ENCODE results near the gene ANKS1B.

Gene ANKS1B

GRCh38 chr12:99352269-99352668, 632.5 kb downstream of the ANKS1B start:
- no peak overlapping the region for H3K4me3 ChIP-seq (ENCODE audit: low read depth, low read length, poor library complexity, severe bottlenecking)
- H2AFZ ChIP-seq (ENCODE audit: low read length) = no peak overlapping the region
- no peaks in the 10 kb centered on the region for H3K9me2 ChIP-seq (ENCODE audit: low read depth, low read length)
- H3K79me2 ChIP-seq (ENCODE audit: insufficient read depth, low read length) = no peaks in the 10 kb centered on the region
- no peak overlapping the region for H3K9ac ChIP-seq (ENCODE audit: low read length)
- H3K36me3 ChIP-seq (ENCODE audit: insufficient read depth, low read length) = no peaks in the 10 kb centered on the region
- H3K4me1 ChIP-seq (ENCODE audit: insufficient read depth, low read length, severe bottlenecking) = no peaks in the 10 kb centered on the region
- H3K27ac ChIP-seq (ENCODE audit: low read depth, low read length, poor library complexity, severe bottlenecking) = no peak overlapping the region
- no peak for TF ChIP-seq EZH2 (IDR thresholded peaks at IDR 0.05; ENCODE audit: borderline replicate concordance, low read length)
- TF ChIP-seq CTCF (IDR thresholded peaks at IDR 0.05; ENCODE audit: low read length) = no peak
- no peaks in the 10 kb centered on the region for H3K9me3 ChIP-seq (ENCODE audit: low read length)
- H3K27me3 ChIP-seq (ENCODE audit: insufficient read depth, low read length) = no peaks in the 10 kb centered on the region
- H3F3A ChIP-seq (ENCODE audit: insufficient read depth, low read length) = no peaks in the 10 kb centered on the region
- H3K4me2 ChIP-seq (ENCODE audit: low read length) = no peak overlapping the region
- no peaks in the 10 kb centered on the region for H4K20me1 ChIP-seq (ENCODE audit: insufficient read depth, low read length)

DNA sequence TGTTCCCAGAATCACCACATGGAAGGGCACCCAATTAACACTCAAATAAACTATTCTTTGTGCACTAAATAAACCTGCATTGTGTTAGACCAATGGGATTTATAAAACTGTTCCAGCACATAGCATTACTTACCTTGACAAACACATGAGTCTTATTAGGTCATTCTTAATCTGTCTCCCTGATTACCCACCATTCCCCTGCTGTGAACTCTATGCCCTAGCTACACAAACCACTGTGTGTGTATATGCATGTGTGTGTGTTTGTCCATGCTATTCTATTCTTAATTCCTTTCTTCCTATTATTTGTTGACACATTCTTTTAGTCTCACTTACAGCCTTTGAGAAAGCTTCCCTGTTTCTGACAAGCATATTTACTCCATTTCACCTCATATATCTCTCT, 640.8 kb downstream of the ANKS1B start:
- no peaks in the 10 kb centered on the region for H3K9me2 ChIP-seq (ENCODE audit: low read depth, low read length)
- TF ChIP-seq EZH2 (IDR thresholded peaks at IDR 0.05; ENCODE audit: borderline replicate concordance, low read length) (no peak), CTCF (IDR thresholded peaks at IDR 0.05; ENCODE audit: low read length) (no peak)
- no peak overlapping the region for H3K4me2 ChIP-seq (ENCODE audit: low read length)
- H3K9ac ChIP-seq (ENCODE audit: low read length) = no peak overlapping the region
- no peak overlapping the region for H2AFZ ChIP-seq (ENCODE audit: low read length)
- H3K79me2 ChIP-seq (ENCODE audit: insufficient read depth, low read length) = no peaks in the 10 kb centered on the region
- no peaks in the 10 kb centered on the region for H3F3A ChIP-seq (ENCODE audit: insufficient read depth, low read length)
- no peaks in the 10 kb centered on the region for H4K20me1 ChIP-seq (ENCODE audit: insufficient read depth, low read length)
- no peaks in the 10 kb centered on the region for H3K27me3 ChIP-seq (ENCODE audit: insufficient read depth, low read length)
- H3K27ac ChIP-seq (ENCODE audit: low read depth, low read length, poor library complexity, severe bottlenecking) = no peak overlapping the region
- H3K9me3 ChIP-seq (ENCODE audit: low read length) = no peaks in the 10 kb centered on the region
- no peaks in the 10 kb centered on the region for H3K36me3 ChIP-seq (ENCODE audit: insufficient read depth, low read length)
- H3K4me1 ChIP-seq (ENCODE audit: insufficient read depth, low read length, severe bottlenecking) = no peaks in the 10 kb centered on the region
- H3K4me3 ChIP-seq (ENCODE audit: low read depth, low read length, poor library complexity, severe bottlenecking) = no peak overlapping the region

DNA sequence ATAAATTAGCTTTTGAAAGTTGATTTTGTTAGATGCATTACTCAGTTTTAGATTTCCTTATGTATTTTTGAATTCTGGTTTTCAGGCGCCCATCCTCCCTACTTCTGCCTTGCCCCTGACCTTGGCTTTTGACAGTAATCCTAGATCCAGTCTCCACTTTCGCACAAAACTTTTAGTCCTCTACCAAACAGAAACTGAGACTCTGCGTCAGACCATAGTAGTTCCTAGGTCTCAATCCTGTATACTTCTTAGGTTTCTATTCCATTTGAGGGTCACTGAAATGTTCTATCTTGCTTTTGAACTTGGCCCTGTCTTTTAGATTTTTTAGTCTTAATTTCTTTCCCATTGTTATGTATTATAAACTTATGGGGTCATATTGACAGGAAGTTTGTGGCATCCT, 645.1 kb downstream of the ANKS1B start:
- H3K27ac ChIP-seq (ENCODE audit: low read depth, low read length, poor library complexity, severe bottlenecking) = no peak overlapping the region
- no peak overlapping the region for H3K4me2 ChIP-seq (ENCODE audit: low read length)
- no peak overlapping the region for H3K9ac ChIP-seq (ENCODE audit: low read length)
- no peaks in the 10 kb centered on the region for H3K9me3 ChIP-seq (ENCODE audit: low read length)
- no peaks in the 10 kb centered on the region for H3K79me2 ChIP-seq (ENCODE audit: insufficient read depth, low read length)
- H3K27me3 ChIP-seq (ENCODE audit: insufficient read depth, low read length) = no peaks in the 10 kb centered on the region
- no peaks in the 10 kb centered on the region for H3K9me2 ChIP-seq (ENCODE audit: low read depth, low read length)
- H4K20me1 ChIP-seq (ENCODE audit: insufficient read depth, low read length) = no peaks in the 10 kb centered on the region
- no peak overlapping the region for H2AFZ ChIP-seq (ENCODE audit: low read length)
- no peak overlapping the region for H3K4me3 ChIP-seq (ENCODE audit: low read depth, low read length, poor library complexity, severe bottlenecking)
- H3F3A ChIP-seq (ENCODE audit: insufficient read depth, low read length) = no peaks in the 10 kb centered on the region
- no peaks in the 10 kb centered on the region for H3K4me1 ChIP-seq (ENCODE audit: insufficient read depth, low read length, severe bottlenecking)
- TF ChIP-seq EZH2 (IDR thresholded peaks at IDR 0.05; ENCODE audit: borderline replicate concordance, low read length) (no peak), CTCF (IDR thresholded peaks at IDR 0.05; ENCODE audit: low read length) (no peak)
- H3K36me3 ChIP-seq (ENCODE audit: insufficient read depth, low read length) = no peaks in the 10 kb centered on the region

Data from OCI-LY1 (cell line).